Ovary (tissue), 3 donors: ENCODE data around the gene WASF3.

Source experiments
- CTCF ChIP-seq, 3 donors: fragments of 450-650 bp in 2 of 3; fragments of 200-600 bp in 1 of 3; IDR thresholded peaks; one replicate each; pipeline versions ENCODE4 v1.5.1 to v1.8.0; 2016 to 2022; ENCODE audit warnings: antibody characterized with exemption in 3 of 3, mild to moderate bottlenecking in 1 of 3
- POLR2A ChIP-seq: fragments of 450-650 bp; IDR thresholded peaks from one replicate; pipeline ENCODE4 v1.6.1; 2017; ENCODE audit warnings: antibody characterized with exemption, mild to moderate bottlenecking, moderate library complexity
- donor health status: DM: no; HTN: no; CAD: no.

GRCh38 chr13:26596458-26596857 lies 39.0 kb downstream of the WASF3 start:
- TF ChIP-seq POLR2A (no peak), CTCF (IDR thresholded peaks at IDR 0.05) (no peak)
